Liver (tissue), 9 donors: ENCODE results near the gene NR2F2. TPM values are rescaled to one million over a fixed set of nuclear protein-coding genes. Genes with fewer than 3 reads are reported as not detected.

Experiments
- DNase-seq: peaks from one replicate; pipeline ENCODE4 v3.0.0-alpha.2; 2017; ENCODE audit warnings: low spot score
- H3K27ac ChIP-seq, 2 donors: one replicate each; pipeline ENCODE4 v1.7.0; 2013; ENCODE audit warnings: inconsistent platforms in 2 of 2, low read length in 2 of 2, control low read depth in 1 of 2, low read depth in 1 of 2, mild to moderate bottlenecking in 1 of 2
- H3K27me3 ChIP-seq, 4 donors: one replicate each; pipeline versions ENCODE4 v1.6.1 to v1.7.0; 2013; ENCODE audit warnings: low read length in 3 of 4, inconsistent platforms in 1 of 4, mild to moderate bottlenecking in 1 of 4, moderate library complexity in 1 of 4; ENCODE audit not compliant: control insufficient read depth in 4 of 4, insufficient read depth in 4 of 4
- H3K36me3 ChIP-seq, 4 donors: one replicate each; pipeline versions ENCODE4 v1.6.1 to v1.7.0; 2013; ENCODE audit warnings: low read length in 3 of 4, mild to moderate bottlenecking in 3 of 4, low read depth in 1 of 4, moderate library complexity in 1 of 4; ENCODE audit not compliant: control insufficient read depth in 4 of 4, insufficient read depth in 3 of 4
- H3K4me1 ChIP-seq, 4 donors: one replicate each; pipeline versions ENCODE4 v1.6.1 to v1.7.0; 2013; ENCODE audit warnings: low read length in 3 of 4, mild to moderate bottlenecking in 3 of 4, moderate library complexity in 1 of 4; ENCODE audit not compliant: control insufficient read depth in 4 of 4, insufficient read depth in 4 of 4
- H3K4me3 ChIP-seq, 3 donors: one replicate each; pipeline versions ENCODE4 v1.6.1 to v1.7.0; 2013; ENCODE audit warnings: low read length in 3 of 3, control low read depth in 1 of 3, low read depth in 1 of 3, mild to moderate bottlenecking in 1 of 3
- H3K9ac ChIP-seq, 2 donors: one replicate each; pipeline ENCODE4 v1.7.0; 2013; ENCODE audit warnings: low read length in 2 of 2, mild to moderate bottlenecking in 2 of 2, moderate library complexity in 2 of 2, control low read depth in 1 of 2, low read depth in 1 of 2
- H3K9me3 ChIP-seq, 4 donors: one replicate each; pipeline versions ENCODE4 v1.6.1 to v1.7.0; 2013; ENCODE audit warnings: low read length in 3 of 4; ENCODE audit not compliant: control insufficient read depth in 4 of 4
- FOXA1 ChIP-seq: IDR thresholded peaks from 2 replicates; pipeline ENCODE4 v1.6.1; 2016; ENCODE audit warnings: antibody characterized with exemption
- GABPA ChIP-seq, 2 donors: IDR thresholded peaks in 1 of 2; conservative IDR thresholded peaks in 1 of 2; 2 replicates each; pipeline ENCODE4 v1.6.1; 2016; ENCODE audit warnings: antibody characterized with exemption in 2 of 2, mild to moderate bottlenecking in 1 of 2, moderate library complexity in 1 of 2
- JUND ChIP-seq, 2 donors: IDR thresholded peaks; 2 replicates each; pipeline ENCODE4 v1.6.1; 2016; ENCODE audit warnings: antibody characterized with exemption in 2 of 2
- RAD21 ChIP-seq, 2 donors: IDR thresholded peaks; 2 replicates each; pipeline ENCODE4 v1.6.1; 2016; ENCODE audit warnings: antibody characterized with exemption in 2 of 2, mild to moderate bottlenecking in 2 of 2
- SP1 ChIP-seq: IDR thresholded peaks from 2 replicates; pipeline ENCODE4 v1.6.1; 2018; ENCODE audit warnings: antibody characterized with exemption, mild to moderate bottlenecking
- YY1 ChIP-seq: IDR thresholded peaks from 2 replicates; pipeline ENCODE4 v1.6.1; 2016; ENCODE audit warnings: antibody characterized with exemption, mild to moderate bottlenecking
- WGBS: extraction: QIAGEN DNeasy Blood & Tissue Kit; methylation state at CpG from one replicate; pipeline ENCODE4 v1.1.7; 2013; 5-methylcytosine and 5-hydroxymethylcytosine counted together
- polyA plus RNA-seq, 2 donors: library from polyadenylated mRNA; stranded (reverse) in 1 of 2; unstranded in 1 of 2; fragments of 200-250 nt in 1 of 2; fragments of >200 nt in 1 of 2; fragmentation: Nextera tagmentation in 1 of 2; extraction: Ambion mirVana in 1 of 2; gene quantifications; one replicate each; pipeline versions ENCODE4 v1.2.1 to v1.2.3, GENCODE V29; 2013 to 2015
- total RNA-seq, 2 donors: library from RNA; depleted of rRNA; stranded (reverse); fragments of >200 nt; gene quantifications; one replicate each; pipeline ENCODE4 v1.2.3, GENCODE V29; 2014
- TF ChIP-seq, protein P1 (sequence below): IDR thresholded peaks from 2 replicates; pipeline ENCODE4 v1.6.1; 2016; ENCODE audit warnings: antibody characterized with exemption
- TF ChIP-seq, protein P2 (sequence below): IDR thresholded peaks from 2 replicates; pipeline ENCODE4 v1.6.1; 2016; ENCODE audit warnings: antibody characterized with exemption
- TF ChIP-seq, protein P3 (sequence below): IDR thresholded peaks from 2 replicates; pipeline ENCODE4 v1.6.1; 2016; ENCODE audit warnings: antibody characterized with exemption, mild to moderate bottlenecking
- donor health status: healthy.
- donor health status: healthy.
- donor health status: healthy.
- donor health status: healthy.
- donor health status: healthy.

The NR2F2 gene
- total and polyA plus RNA-seq, 4 donors, result 5.9 to 22.4 (median 9.2) TPM

DNA sequence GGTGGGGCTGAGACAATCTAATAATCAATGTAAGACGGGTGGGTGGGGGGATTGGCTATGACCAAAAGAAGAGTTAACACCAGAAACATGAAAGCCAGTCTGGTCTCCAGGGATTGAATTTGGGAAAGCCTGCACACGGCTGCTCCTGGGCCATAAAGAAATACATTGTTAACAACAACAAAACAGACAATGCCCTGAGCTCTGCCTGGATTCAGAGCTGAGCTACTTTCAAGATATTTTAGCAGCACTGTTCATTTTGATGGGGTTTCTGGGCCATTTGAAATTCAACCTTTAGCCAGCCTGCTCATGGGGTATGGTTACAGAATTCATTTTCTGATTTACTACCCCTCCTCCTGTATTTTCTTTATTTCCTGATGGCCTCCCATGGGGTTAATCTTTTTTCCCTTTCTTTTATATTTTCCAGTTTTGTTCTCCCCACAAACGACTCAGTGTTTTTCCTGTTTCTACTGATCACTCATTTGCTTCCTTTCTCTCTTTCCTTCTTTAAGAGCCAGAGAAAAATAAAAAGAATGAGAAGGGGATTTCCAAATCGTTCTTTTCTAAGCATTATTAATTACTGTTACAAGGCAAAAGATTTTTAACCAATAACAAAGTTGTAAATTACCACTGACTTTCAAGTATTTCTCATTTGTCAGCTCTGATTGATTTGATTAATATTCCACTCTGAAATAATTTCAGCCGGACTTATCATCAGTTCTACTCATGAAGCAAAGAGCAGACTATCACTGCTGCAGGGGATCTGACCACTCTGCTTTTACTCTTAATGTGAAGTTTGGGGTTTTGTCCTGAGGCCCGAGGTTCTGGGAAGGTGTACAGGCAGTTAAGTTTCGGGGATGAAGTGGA, 19.6 kb downstream of the NR2F2 start:
- Histone ChIP-seq H3K27ac (peak overlapping the region in 1 of 2 donors; percentile 36), H3K27me3 (no peaks in the 10 kb centered on the region), H3K9ac (peak overlapping the region in 1 of 2 donors; percentile 38), H3K4me1 (peaks cover 12 to 47% (median 37%) of the 10 kb centered on the region in 4 donors), H3K9me3 (no peaks in the 10 kb centered on the region), H3K36me3 (no peaks in the 10 kb centered on the region), H3K4me3 (no peak overlapping the region)
- DNase-seq, result no peak
- 60% methylated on average over 7 of the region's 7 CpGs for WGBS
- TF ChIP-seq, protein P1, sequence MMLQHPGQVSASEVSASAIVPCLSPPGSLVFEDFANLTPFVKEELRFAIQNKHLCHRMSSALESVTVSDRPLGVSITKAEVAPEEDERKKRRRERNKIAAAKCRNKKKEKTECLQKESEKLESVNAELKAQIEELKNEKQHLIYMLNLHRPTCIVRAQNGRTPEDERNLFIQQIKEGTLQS, result no peak
- no peak for TF ChIP-seq FOXA1

DNA sequence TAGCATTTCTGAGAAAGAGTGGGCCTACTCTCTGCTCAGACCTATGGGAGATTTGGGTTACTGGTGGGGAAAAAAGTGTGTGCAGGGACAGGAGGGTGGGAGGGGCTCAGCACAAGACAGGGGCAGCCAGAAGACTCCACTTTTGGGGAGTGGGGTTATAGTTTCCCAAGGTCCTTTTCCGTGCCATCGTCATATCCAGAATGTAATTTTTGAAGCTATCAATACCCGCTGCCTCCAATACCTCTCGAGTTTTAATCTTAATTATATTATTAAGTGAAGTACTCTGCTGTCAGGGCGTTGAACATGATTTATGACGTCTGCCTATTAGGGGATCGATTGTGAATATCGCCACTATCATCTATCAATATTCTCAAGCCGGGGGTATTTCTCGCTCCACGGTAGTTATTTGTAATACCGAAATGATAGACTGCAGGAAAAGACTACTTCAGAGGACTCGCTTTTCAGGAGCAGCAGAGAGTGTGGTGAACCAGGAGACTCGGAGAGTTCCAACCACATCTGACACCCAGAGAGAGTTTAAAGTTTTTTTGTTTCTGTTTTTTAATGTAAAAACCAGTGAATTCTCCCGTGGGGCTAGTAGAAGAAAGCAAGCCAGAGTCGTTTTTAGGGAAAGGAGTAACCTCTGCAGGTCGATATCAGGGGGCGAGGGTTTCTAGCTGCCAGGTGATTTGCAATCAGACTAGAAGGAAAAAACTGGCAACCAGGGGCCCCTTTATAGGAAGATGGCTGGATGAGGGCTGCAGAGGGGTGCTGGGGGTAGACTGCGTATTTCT, 20.6 kb downstream of the NR2F2 start:
- no peaks in the 10 kb centered on the region for H3K36me3 ChIP-seq
- DNase-seq, result no peak
- H3K4me3 ChIP-seq, result peak overlapping the region in 2 of 3 donors; percentile 39 to 62
- H3K9me3 ChIP-seq, result no peaks in the 10 kb centered on the region
- H3K9ac ChIP-seq, result no peak overlapping the region
- no peak for TF ChIP-seq SP1
- TF ChIP-seq GABPA (IDR thresholded peaks at IDR 0.05 in 1 of 2, conservative IDR thresholded peaks at IDR 0.05 in 1 of 2), result no peak
- TF ChIP-seq, protein P2, sequence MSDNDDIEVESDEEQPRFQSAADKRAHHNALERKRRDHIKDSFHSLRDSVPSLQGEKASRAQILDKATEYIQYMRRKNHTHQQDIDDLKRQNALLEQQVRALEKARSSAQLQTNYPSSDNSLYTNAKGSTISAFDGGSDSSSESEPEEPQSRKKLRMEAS, result no peak
- TF ChIP-seq RAD21 (IDR thresholded peaks at IDR 0.05), result no peak
- no peak for TF ChIP-seq YY1
- TF ChIP-seq, protein P3, sequence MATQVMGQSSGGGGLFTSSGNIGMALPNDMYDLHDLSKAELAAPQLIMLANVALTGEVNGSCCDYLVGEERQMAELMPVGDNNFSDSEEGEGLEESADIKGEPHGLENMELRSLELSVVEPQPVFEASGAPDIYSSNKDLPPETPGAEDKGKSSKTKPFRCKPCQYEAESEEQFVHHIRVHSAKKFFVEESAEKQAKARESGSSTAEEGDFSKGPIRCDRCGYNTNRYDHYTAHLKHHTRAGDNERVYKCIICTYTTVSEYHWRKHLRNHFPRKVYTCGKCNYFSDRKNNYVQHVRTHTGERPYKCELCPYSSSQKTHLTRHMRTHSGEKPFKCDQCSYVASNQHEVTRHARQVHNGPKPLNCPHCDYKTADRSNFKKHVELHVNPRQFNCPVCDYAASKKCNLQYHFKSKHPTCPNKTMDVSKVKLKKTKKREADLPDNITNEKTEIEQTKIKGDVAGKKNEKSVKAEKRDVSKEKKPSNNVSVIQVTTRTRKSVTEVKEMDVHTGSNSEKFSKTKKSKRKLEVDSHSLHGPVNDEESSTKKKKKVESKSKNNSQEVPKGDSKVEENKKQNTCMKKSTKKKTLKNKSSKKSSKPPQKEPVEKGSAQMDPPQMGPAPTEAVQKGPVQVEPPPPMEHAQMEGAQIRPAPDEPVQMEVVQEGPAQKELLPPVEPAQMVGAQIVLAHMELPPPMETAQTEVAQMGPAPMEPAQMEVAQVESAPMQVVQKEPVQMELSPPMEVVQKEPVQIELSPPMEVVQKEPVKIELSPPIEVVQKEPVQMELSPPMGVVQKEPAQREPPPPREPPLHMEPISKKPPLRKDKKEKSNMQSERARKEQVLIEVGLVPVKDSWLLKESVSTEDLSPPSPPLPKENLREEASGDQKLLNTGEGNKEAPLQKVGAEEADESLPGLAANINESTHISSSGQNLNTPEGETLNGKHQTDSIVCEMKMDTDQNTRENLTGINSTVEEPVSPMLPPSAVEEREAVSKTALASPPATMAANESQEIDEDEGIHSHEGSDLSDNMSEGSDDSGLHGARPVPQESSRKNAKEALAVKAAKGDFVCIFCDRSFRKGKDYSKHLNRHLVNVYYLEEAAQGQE, result no peak
- no peak for TF ChIP-seq JUND (IDR thresholded peaks at IDR 0.05)
- peaks cover 8 to 41% (median 30%) of the 10 kb centered on the region in 4 donors for H3K4me1 ChIP-seq
- peak overlapping the region; percentile 66 to 88 for H3K27ac ChIP-seq
- H3K27me3 ChIP-seq, result no peaks in the 10 kb centered on the region
- 56% methylated on average over 19 of the region's 19 CpGs for WGBS
